ENCODE results near the gene POMT2. TPM values are rescaled to one million over a fixed set of nuclear protein-coding genes. Genes with fewer than 3 reads are reported as not detected.

POMT2 gene
- total RNA-seq, 6 experiments from 2014 or later: 21.7 to 39.0 (median 27.5) TPM

DNA sequence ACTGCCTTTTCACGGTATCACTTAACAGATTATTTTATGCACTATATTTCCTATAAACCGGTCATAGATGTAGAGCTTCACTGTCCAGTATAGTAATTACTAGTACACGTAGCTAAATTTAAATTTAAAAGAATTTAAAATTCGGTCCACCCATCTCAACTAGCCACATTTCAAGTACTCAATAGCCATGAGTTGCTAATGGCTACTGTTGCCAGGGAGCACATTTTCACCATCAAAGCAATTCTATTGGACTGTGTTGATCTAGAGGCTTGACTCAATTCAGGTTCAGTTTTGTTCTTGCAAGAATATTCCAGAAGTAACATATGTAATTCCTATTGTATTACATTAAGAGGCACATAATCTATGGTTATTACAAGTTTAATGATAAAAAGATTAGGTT lies 36.2 kb upstream of the POMT2 start:
- no peaks in the 10 kb centered on the region for H3K4me1 Mint-ChIP-seq (ENCODE audit: low read depth)
- no peaks in the 10 kb centered on the region; the same call in 1 of the 2 replicates for H3K27me3 Mint-ChIP-seq (ENCODE audit: insufficient read depth)
- TF ChIP-seq, protein P1, sequence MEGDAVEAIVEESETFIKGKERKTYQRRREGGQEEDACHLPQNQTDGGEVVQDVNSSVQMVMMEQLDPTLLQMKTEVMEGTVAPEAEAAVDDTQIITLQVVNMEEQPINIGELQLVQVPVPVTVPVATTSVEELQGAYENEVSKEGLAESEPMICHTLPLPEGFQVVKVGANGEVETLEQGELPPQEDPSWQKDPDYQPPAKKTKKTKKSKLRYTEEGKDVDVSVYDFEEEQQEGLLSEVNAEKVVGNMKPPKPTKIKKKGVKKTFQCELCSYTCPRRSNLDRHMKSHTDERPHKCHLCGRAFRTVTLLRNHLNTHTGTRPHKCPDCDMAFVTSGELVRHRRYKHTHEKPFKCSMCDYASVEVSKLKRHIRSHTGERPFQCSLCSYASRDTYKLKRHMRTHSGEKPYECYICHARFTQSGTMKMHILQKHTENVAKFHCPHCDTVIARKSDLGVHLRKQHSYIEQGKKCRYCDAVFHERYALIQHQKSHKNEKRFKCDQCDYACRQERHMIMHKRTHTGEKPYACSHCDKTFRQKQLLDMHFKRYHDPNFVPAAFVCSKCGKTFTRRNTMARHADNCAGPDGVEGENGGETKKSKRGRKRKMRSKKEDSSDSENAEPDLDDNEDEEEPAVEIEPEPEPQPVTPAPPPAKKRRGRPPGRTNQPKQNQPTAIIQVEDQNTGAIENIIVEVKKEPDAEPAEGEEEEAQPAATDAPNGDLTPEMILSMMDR (IDR thresholded peaks at IDR 0.05): no peak
- H3K9me3 Mint-ChIP-seq: no peaks in the 10 kb centered on the region
- DNase-seq: no peak
- H3K36me3 Mint-ChIP-seq (ENCODE audit: low read depth): no peaks in the 10 kb centered on the region
- no peak overlapping the region for H3K27ac Mint-ChIP-seq
- no peak overlapping the region for H3K4me3 Mint-ChIP-seq

DNA sequence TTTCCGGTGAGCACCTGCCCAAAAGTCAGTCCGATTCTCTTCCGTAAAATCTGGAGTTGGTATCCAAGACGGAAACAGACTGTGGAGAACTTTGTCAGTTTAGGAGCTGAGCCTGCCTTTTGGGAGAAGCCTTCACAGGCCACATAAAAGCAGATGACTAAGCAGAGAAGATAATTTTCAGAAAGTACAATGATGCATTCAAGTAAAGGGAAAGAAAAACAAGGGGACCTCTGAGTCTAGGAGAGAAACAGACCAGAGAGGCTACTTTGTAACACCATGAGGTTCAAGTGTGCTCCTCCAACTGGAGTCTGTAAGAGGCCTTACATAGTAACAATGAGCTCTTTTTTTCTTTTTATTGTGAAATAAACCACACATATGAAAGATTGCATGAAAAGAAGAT lies 35.1 kb upstream of the POMT2 start:
- TF ChIP-seq, protein P1 (IDR thresholded peaks at IDR 0.05): no peak
- H3K27me3 Mint-ChIP-seq (ENCODE audit: insufficient read depth): no peaks in the 10 kb centered on the region; the same call in 1 of the 2 replicates
- no peaks in the 10 kb centered on the region for H3K4me1 Mint-ChIP-seq (ENCODE audit: low read depth)
- H3K36me3 Mint-ChIP-seq (ENCODE audit: low read depth): no peaks in the 10 kb centered on the region
- no peak overlapping the region for H3K27ac Mint-ChIP-seq
- H3K9me3 Mint-ChIP-seq: no peaks in the 10 kb centered on the region
- no peak for DNase-seq
- H3K4me3 Mint-ChIP-seq: no peak overlapping the region

DNA sequence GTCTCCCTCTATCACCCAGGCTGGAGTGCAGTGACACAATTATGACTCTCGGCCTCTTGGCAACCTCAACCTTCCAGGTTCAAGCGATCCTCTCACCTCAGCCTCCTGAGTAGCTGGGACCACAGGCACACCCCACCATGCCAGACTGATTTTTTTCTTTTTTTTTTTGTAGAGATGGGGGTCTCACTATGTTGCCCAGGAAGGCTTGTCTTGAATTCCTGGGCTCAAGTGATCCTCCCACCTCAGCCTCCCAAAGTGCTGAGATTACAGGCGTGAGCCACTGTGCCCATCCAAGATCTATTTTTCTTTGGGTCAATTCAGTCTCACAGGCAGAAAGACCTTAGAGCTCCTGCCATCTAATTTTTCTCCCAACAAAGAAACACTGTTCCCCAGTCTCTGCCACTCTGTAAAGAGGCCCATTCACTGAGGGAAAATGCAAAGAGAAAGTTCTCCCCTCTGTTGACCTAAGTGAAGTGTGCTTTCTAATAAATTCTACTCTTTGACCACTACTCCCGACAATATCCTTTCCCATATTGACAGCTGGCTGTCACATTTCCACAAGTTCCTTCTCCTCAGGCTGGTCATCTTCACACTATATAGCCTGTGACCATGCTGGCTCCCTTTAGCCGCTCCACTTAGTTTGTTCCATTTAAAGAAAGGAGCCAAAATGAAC lies 32.9 kb upstream of the POMT2 start:
- no peak for DNase-seq
- no peaks in the 10 kb centered on the region for H3K27me3 Mint-ChIP-seq (ENCODE audit: insufficient read depth)
- H3K4me1 Mint-ChIP-seq (ENCODE audit: low read depth): no peaks in the 10 kb centered on the region
- TF ChIP-seq, protein P1 (IDR thresholded peaks at IDR 0.05): no peak
- no peaks in the 10 kb centered on the region for H3K36me3 Mint-ChIP-seq (ENCODE audit: low read depth)
- no peak overlapping the region for H3K4me3 Mint-ChIP-seq
- no peaks in the 10 kb centered on the region for H3K9me3 Mint-ChIP-seq
- H3K27ac Mint-ChIP-seq: no peak overlapping the region

DNA sequence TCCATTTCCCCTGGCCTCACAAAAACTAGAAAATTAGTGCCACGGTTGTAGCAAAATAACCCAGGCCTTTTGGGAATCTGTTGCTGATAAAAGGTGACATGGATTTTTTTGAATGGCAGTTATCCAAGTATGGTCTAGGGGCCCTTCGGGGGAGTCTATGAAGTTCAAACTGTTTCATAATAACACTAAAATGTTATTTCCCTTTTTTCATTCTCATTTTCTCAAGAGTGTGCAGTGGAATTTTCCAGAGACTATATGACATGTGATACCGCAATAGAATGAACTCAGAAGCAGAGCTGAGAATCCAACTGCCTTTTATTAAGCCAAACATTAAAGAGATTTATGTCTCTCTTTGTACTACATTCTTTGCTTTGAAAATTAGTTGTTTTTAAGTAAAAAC lies 27.1 kb upstream of the POMT2 start:
- DNase-seq: no peak
- H3K27me3 Mint-ChIP-seq (ENCODE audit: insufficient read depth): no peaks in the 10 kb centered on the region
- no peaks in the 10 kb centered on the region for H3K9me3 Mint-ChIP-seq
- H3K36me3 Mint-ChIP-seq (ENCODE audit: low read depth): peaks cover 6% of the 10 kb centered on the region; the same call in 1 of the 2 replicates
- TF ChIP-seq, protein P1 (IDR thresholded peaks at IDR 0.05): no peak
- H3K27ac Mint-ChIP-seq: no peak overlapping the region
- H3K4me3 Mint-ChIP-seq: no peak overlapping the region
- peaks cover 8% of the 10 kb centered on the region for H3K4me1 Mint-ChIP-seq (ENCODE audit: low read depth)

DNA sequence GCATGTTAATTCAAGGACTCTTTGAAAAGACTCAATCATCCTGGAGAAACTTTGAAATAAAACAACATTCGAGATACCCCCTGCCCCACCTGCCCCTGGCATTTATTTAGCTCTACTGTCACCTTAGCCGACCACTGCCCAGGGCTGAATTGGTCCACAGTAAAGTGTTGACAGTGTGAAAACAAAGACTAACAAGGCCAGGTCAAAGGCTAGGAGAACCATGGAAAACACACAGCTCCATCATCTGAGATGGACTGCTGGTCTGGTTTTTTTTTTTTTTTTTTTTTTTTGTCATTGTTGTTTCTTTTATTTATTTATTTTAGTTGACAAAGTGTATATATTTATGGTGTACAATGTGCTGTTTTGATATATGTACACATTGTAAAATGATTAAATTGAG lies 25.8 kb upstream of the POMT2 start:
- H3K9me3 Mint-ChIP-seq: no peaks in the 10 kb centered on the region
- H3K36me3 Mint-ChIP-seq (ENCODE audit: low read depth): peaks cover 6% of the 10 kb centered on the region; the same call in 1 of the 2 replicates
- no peak overlapping the region for H3K27ac Mint-ChIP-seq
- H3K27me3 Mint-ChIP-seq (ENCODE audit: insufficient read depth): no peaks in the 10 kb centered on the region; the same call in 1 of the 2 replicates
- DNase-seq: no peak
- H3K4me3 Mint-ChIP-seq: no peak overlapping the region
- TF ChIP-seq, protein P1 (IDR thresholded peaks at IDR 0.05): no peak
- peaks cover 11% of the 10 kb centered on the region for H3K4me1 Mint-ChIP-seq (ENCODE audit: low read depth)

Data from HFFc6 (cell line).